ENCODE data around the gene GALNT2. TPM values are rescaled to one million over a fixed set of nuclear protein-coding genes. Genes with fewer than 3 reads are reported as not detected.
A peak's percentile ranks its signal among the peaks of the same experiment; 100 is the strongest.

The GALNT2 gene
- total and polyA plus RNA-seq, 12 donors, result 22.3 to 220 (median 85.7) TPM

GRCh38 chr1:230301822-230302221, 234.8 kb downstream of the GALNT2 start:
- TF ChIP-seq CTCF (IDR thresholded peaks at IDR 0.05) (no peak), POLR2A (IDR thresholded peaks at IDR 0.05) (no peak)
- no peaks in the 10 kb centered on the region for H3K27me3 ChIP-seq
- no peak overlapping the region for H3K4me3 ChIP-seq
- WGBS, 4 donors, result 87 to 100% (median 91%) methylated on average over 2 to 6 of the region's 6 CpGs
- H3K4me1 ChIP-seq (replicated peaks in 1 of 2), result peaks cover 0 to 4% of the 10 kb centered on the region in 2 donors
- intact Hi-C loops (cut with DNase I), result loop anchor here in 1 of 2 donors (2.0 kb wide), 1 partner anchor 645 kb away; no protein-coding TSS in a partner anchor
- no peak for DNase-seq
- no peaks in the 10 kb centered on the region for H3K9me3 ChIP-seq (replicated peaks in 1 of 3)
- no peak overlapping the region for H3K27ac ChIP-seq
- no peaks in the 10 kb centered on the region for H3K36me3 ChIP-seq (replicated peaks in 1 of 2)

- Histone ChIP-seq H3K27me3 (no peaks in the 10 kb centered on the region), H3K4me1 (replicated peaks in 1 of 2) (peaks cover 0 to 4% of the 10 kb centered on the region in 2 donors), H3K4me3 (no peak overlapping the region), H3K9me3 (replicated peaks in 1 of 3) (no peaks in the 10 kb centered on the region), H3K36me3 (replicated peaks in 1 of 2) (no peaks in the 10 kb centered on the region), H3K27ac (no peak overlapping the region)
- intact Hi-C loops (cut with DNase I), result loop anchor here in 1 of 2 donors (2.0 kb wide), 1 partner anchor 646 kb away; no protein-coding TSS in a partner anchor
- TF ChIP-seq POLR2A (IDR thresholded peaks at IDR 0.05) (no peak), CTCF (IDR thresholded peaks at IDR 0.05) (no peak)
- no peak for DNase-seq
- 84 to 94% (median 87%) methylated on average over 6 of the region's 6 CpGs for WGBS, 4 donors
These were observed 236.0 kb downstream of the GALNT2 start for GRCh38 chr1:230303069-230303468.

GRCh38 chr1:230303822-230304221, 236.8 kb downstream of the GALNT2 start:
- H3K27me3 ChIP-seq, result no peaks in the 10 kb centered on the region
- 22 to 25% (median 23%) methylated on average over 6 of the region's 6 CpGs for WGBS, 4 donors
- no peak overlapping the region for H3K27ac ChIP-seq
- no peaks in the 10 kb centered on the region for H3K36me3 ChIP-seq (replicated peaks in 1 of 2)
- no peaks in the 10 kb centered on the region for H3K9me3 ChIP-seq (replicated peaks in 1 of 3)
- H3K4me1 ChIP-seq (replicated peaks in 1 of 2), result peaks cover 0 to 4% of the 10 kb centered on the region in 2 donors
- intact Hi-C loops (cut with DNase I), result loop anchor here in 1 of 2 donors (2.0 kb wide), 1 partner anchor 647 kb away; no protein-coding TSS in a partner anchor
- H3K4me3 ChIP-seq, result no peak overlapping the region
- no peak for TF ChIP-seq POLR2A (IDR thresholded peaks at IDR 0.05)
- TF ChIP-seq CTCF (IDR thresholded peaks at IDR 0.05), result no peak
- peak in 6 of 7 donors; percentile 64 to 82 (median 76) for DNase-seq

- H3K4me3 ChIP-seq, result no peak overlapping the region
- intact Hi-C loops (cut with DNase I), result loop anchor here in 1 of 2 donors (5.0 kb wide), 1 partner anchor 644 kb away; no protein-coding TSS in a partner anchor
- peak in 6 of 7 donors; percentile 54 to 81 (median 70) for DNase-seq
- peaks cover 0 to 4% of the 10 kb centered on the region in 2 donors for H3K4me1 ChIP-seq (replicated peaks in 1 of 2)
- TF ChIP-seq CTCF (IDR thresholded peaks at IDR 0.05) (peak in 1 of 6 experiments; percentile 26), POLR2A (IDR thresholded peaks at IDR 0.05) (no peak)
- H3K27me3 ChIP-seq, result no peaks in the 10 kb centered on the region
- no peak overlapping the region for H3K27ac ChIP-seq
- no peaks in the 10 kb centered on the region for H3K36me3 ChIP-seq (replicated peaks in 1 of 2)
- 34 to 55% (median 50%) methylated on average over 3 to 4 of the region's 4 CpGs for WGBS, 4 donors
- no peaks in the 10 kb centered on the region for H3K9me3 ChIP-seq (replicated peaks in 1 of 3)
These were observed 239.1 kb downstream of the GALNT2 start for GRCh38 chr1:230306169-230306568.

All from adrenal gland (tissue), 12 donors.